WTC11 (cell line): ENCODE measurements around the gene DCP1B. TPM values are rescaled to one million over a fixed set of nuclear protein-coding genes. Genes with fewer than 3 reads are reported as not detected.

Experiments
- ATAC-seq: fragments of 200-7000 bp; cut with Tn5 transposase; 2 replicates; pipeline ENCODE4 v1.10.0; 2021; ENCODE audit warnings: mild to moderate bottlenecking, moderate library complexity
- CTCF ChIA-PET: fragments of 300-600 bp; sonication (Branson Sonifier 250); formaldehyde crosslinking; loops from one replicate; lab custom pipeline; 2021; ENCODE audit warnings: antibody characterized with exemption; lab: Charles Lee
- POLR2A ChIA-PET: fragments of 350-600 bp; sonication (Branson Sonifier 250); formaldehyde crosslinking; loops from one replicate; lab custom pipeline; 2021; ENCODE audit warnings: antibody characterized with exemption; lab: Charles Lee
- DNase-seq: peaks from one replicate; pipeline ENCODE4 v3.0.0; 2021; ENCODE audit warnings: low spot score
- H3K27ac Mint-ChIP-seq: 2 replicates; pipeline ENCODE4 v1.8.0; 2021; ENCODE audit warnings: mixed read lengths
- H3K27me3 Mint-ChIP-seq: 2 replicates; pipeline ENCODE4 v1.8.0; 2021; ENCODE audit warnings: low read depth, mild to moderate bottlenecking, moderate library complexity, mixed read lengths
- H3K36me3 Mint-ChIP-seq: 2 replicates; pipeline ENCODE4 v1.8.0; 2021; ENCODE audit warnings: mixed read lengths
- H3K4me1 Mint-ChIP-seq: 2 replicates; pipeline ENCODE4 v1.8.0; 2022; ENCODE audit warnings: mixed read lengths
- H3K4me3 Mint-ChIP-seq: 2 replicates; pipeline ENCODE4 v1.8.0; 2021; ENCODE audit warnings: mild to moderate bottlenecking, moderate library complexity, mixed read lengths
- H3K9me3 Mint-ChIP-seq: 2 replicates; pipeline ENCODE4 v1.8.0; 2021; ENCODE audit warnings: mixed read lengths
- CDX4 ChIP-seq: fragments of 250-450 bp; sonication (Bioruptor Pico); IDR thresholded peaks from 2 replicates; pipeline ENCODE4 v1.9.0; 2021; ENCODE audit warnings: moderate library complexity, mild to moderate bottlenecking, inconsistent platforms, borderline replicate concordance
- E2F5 ChIP-seq: sonication (generic); formaldehyde crosslinking; IDR thresholded peaks from 2 replicates; pipeline ENCODE4 v1.8.1; 2022; ENCODE audit warnings: mild to moderate bottlenecking, moderate library complexity, missing genetic modification reagents
- ELF4 ChIP-seq: sonication (generic); formaldehyde crosslinking; IDR thresholded peaks from 2 replicates; pipeline ENCODE4 v1.8.1; 2022; ENCODE audit warnings: low read depth, mild to moderate bottlenecking, moderate library complexity, missing genetic modification reagents
- ETV6 ChIP-seq: sonication (generic); formaldehyde crosslinking; IDR thresholded peaks from 2 replicates; pipeline ENCODE4 v1.8.1; 2022; ENCODE audit warnings: mild to moderate bottlenecking, missing genetic modification reagents
- FOXP1 ChIP-seq: sonication (generic); formaldehyde crosslinking; IDR thresholded peaks from 2 replicates; pipeline ENCODE4 v1.8.0; 2022; ENCODE audit warnings: missing genetic modification reagents, mild to moderate bottlenecking, moderate library complexity, borderline replicate concordance
- FOXP4 ChIP-seq: sonication (generic); formaldehyde crosslinking; IDR thresholded peaks from 2 replicates; pipeline ENCODE4 v1.8.0; 2022; ENCODE audit warnings: mild to moderate bottlenecking, missing genetic modification reagents
- GRHL2 ChIP-seq: fragments of 250-450 bp; sonication (Bioruptor Pico); IDR thresholded peaks from 2 replicates; pipeline ENCODE4 v1.8.0; 2022; ENCODE audit warnings: mild to moderate bottlenecking, moderate library complexity; ENCODE audit not compliant: insufficient replicate concordance, severe bottlenecking
- IRF2 ChIP-seq: sonication (generic); formaldehyde crosslinking; IDR thresholded peaks from 2 replicates; pipeline ENCODE4 v1.8.0; 2022; ENCODE audit warnings: low read depth, missing genetic modification reagents, borderline replicate concordance
- KAT7 ChIP-seq: sonication (generic); formaldehyde crosslinking; IDR thresholded peaks from 2 replicates; pipeline ENCODE4 v1.8.1; 2023; ENCODE audit warnings: missing genetic modification reagents, mild to moderate bottlenecking, borderline replicate concordance
- MAX ChIP-seq: sonication (generic); formaldehyde crosslinking; IDR thresholded peaks from 2 replicates; pipeline ENCODE4 v1.8.0; 2022; ENCODE audit warnings: mild to moderate bottlenecking, missing genetic modification reagents
- NFYB ChIP-seq: sonication (generic); formaldehyde crosslinking; conservative IDR thresholded peaks from 2 replicates; pipeline ENCODE4 v1.8.0; 2022; ENCODE audit warnings: low read depth, missing genetic modification reagents
- PREB ChIP-seq: sonication (generic); formaldehyde crosslinking; IDR thresholded peaks from 2 replicates; pipeline ENCODE4 v1.8.1; 2022; ENCODE audit warnings: mild to moderate bottlenecking, missing genetic modification reagents, moderate library complexity, borderline replicate concordance
- TEAD4 ChIP-seq: sonication (generic); formaldehyde crosslinking; IDR thresholded peaks from 2 replicates; pipeline ENCODE4 v1.8.0; 2022; ENCODE audit warnings: mild to moderate bottlenecking, missing genetic modification reagents
- ZNF121 ChIP-seq: sonication (generic); formaldehyde crosslinking; IDR thresholded peaks from 2 replicates; pipeline ENCODE4 v1.8.0; 2023; ENCODE audit warnings: missing genetic modification reagents
- ZNF263 ChIP-seq: sonication (generic); formaldehyde crosslinking; IDR thresholded peaks from 2 replicates; pipeline ENCODE4 v1.8.1; 2022; ENCODE audit warnings: low read depth, mild to moderate bottlenecking, moderate library complexity, missing genetic modification reagents
- ZNF281 ChIP-seq: sonication (generic); formaldehyde crosslinking; IDR thresholded peaks from 2 replicates; pipeline ENCODE4 v1.8.0; 2023; ENCODE audit warnings: mild to moderate bottlenecking, missing genetic modification reagents
- ZNF512 ChIP-seq: sonication (generic); formaldehyde crosslinking; IDR thresholded peaks from 2 replicates; pipeline ENCODE4 v1.8.1; 2022; ENCODE audit warnings: missing genetic modification reagents, borderline replicate concordance
- total RNA-seq: library from RNA; stranded (reverse); gene quantifications from 3 replicates; pipeline ENCODE4 v1.2.3, GENCODE V29; 2021

Gene DCP1B
- total RNA-seq, 1 experiment from 2014 or later, result 25.1 TPM

GRCh38 chr12:1920436-1920835, 83.8 kb downstream of the DCP1B start:
- TF ChIP-seq PREB (CRISPR knock-in tag) (no peak), IRF2 (no peak)
- TF ChIP-seq, all 79 proteins: peak for 0
- no peak overlapping the region for H3K4me3 Mint-ChIP-seq
- H3K4me1 Mint-ChIP-seq, result peaks cover 12% of the 10 kb centered on the region
- H3K27me3 Mint-ChIP-seq, result 0 out of 2 replicates have a peak, but pooled peaks cover 2% of the 10 kb centered on the region
- no peaks in the 10 kb centered on the region for H3K9me3 Mint-ChIP-seq
- no peaks in the 10 kb centered on the region for H3K36me3 Mint-ChIP-seq
- H3K27ac Mint-ChIP-seq, result no peak overlapping the region
- ATAC-seq (no peak), DNase-seq (no peak)
- ChIA-PET POLR2A (no interaction called here), CTCF (interaction anchor here (1.8 to 3.1 kb wide), 2 partner anchors 13 to 19 kb away, joined by 4 to 14 read pairs; no protein-coding TSS in a partner anchor)

- Mint-ChIP-seq H3K9me3 (no peaks in the 10 kb centered on the region), H3K4me1 (peaks cover 12% of the 10 kb centered on the region)
- no peak for ATAC-seq
These were observed 84.5 kb downstream of the DCP1B start for GRCh38 chr12:1919763-1920162.

GRCh38 chr12:1919284-1919683, 85.0 kb downstream of the DCP1B start:
- ChIA-PET POLR2A (no interaction called here), CTCF (interaction anchor here (0.9 to 1.8 kb wide), 2 partner anchors 21 to 285 kb away, joined by 3 to 18 read pairs; no protein-coding TSS in a partner anchor)
- TF ChIP-seq ELF4 (CRISPR knock-in tag) (no peak), ZNF121 (CRISPR knock-in tag) (no peak)
- TF ChIP-seq, all 79 proteins: peak for 0
- Mint-ChIP-seq H3K9me3 (no peaks in the 10 kb centered on the region), H3K4me3 (no peak overlapping the region), H3K4me1 (peaks cover 12% of the 10 kb centered on the region), H3K27me3 (no peaks in the 10 kb centered on the region), H3K36me3 (no peaks in the 10 kb centered on the region), H3K27ac (no peak overlapping the region)
- DNase-seq (no peak), ATAC-seq (no peak)

More at GRCh38 chr12:1919763-1920162, 84.5 kb downstream of the DCP1B start:
- no peak for DNase-seq
- TF ChIP-seq FOXP4 (CRISPR knock-in tag), result no peak
- TF ChIP-seq FOXP1 (CRISPR knock-in tag), result no peak
- no peak for TF ChIP-seq NFYB (CRISPR knock-in tag)
- no peak for TF ChIP-seq ETV6 (CRISPR knock-in tag)
- Mint-ChIP-seq H3K27me3 (0 out of 2 replicates have a peak, but pooled peaks cover 2% of the 10 kb centered on the region), H3K27ac (no peak overlapping the region), H3K36me3 (no peaks in the 10 kb centered on the region), H3K4me3 (no peak overlapping the region)
- ChIA-PET CTCF (interaction anchor here (3.1 kb wide), 1 partner anchor 20 kb away, joined by 14 read pairs; no protein-coding TSS in a partner anchor), POLR2A (no interaction called here)

GRCh38 chr12:1918884-1919236, 85.4 kb downstream of the DCP1B start:
- no peaks in the 10 kb centered on the region for H3K36me3 Mint-ChIP-seq
- no peaks in the 10 kb centered on the region for H3K27me3 Mint-ChIP-seq
- ChIA-PET CTCF (interaction anchor here (0.9 to 1.8 kb wide), 4 partner anchors 21 to 285 kb away, joined by 3 to 18 read pairs (median 3); no protein-coding TSS in a partner anchor), POLR2A (no interaction called here)
- no peaks in the 10 kb centered on the region for H3K9me3 Mint-ChIP-seq
- no peak overlapping the region for H3K4me3 Mint-ChIP-seq
- peaks cover 15% of the 10 kb centered on the region for H3K4me1 Mint-ChIP-seq
- DNase-seq (no peak), ATAC-seq (no peak)
- H3K27ac Mint-ChIP-seq, result no peak overlapping the region
- TF ChIP-seq ZNF281 (CRISPR knock-in tag), result no peak
- no peak for TF ChIP-seq GRHL2
- no peak for TF ChIP-seq PREB (CRISPR knock-in tag)
- TF ChIP-seq TEAD4 (CRISPR knock-in tag), result no peak
- no peak for TF ChIP-seq KAT7 (CRISPR knock-in tag)
- TF ChIP-seq CDX4 (CRISPR knock-in tag), result no peak
- TF ChIP-seq ZNF512 (CRISPR knock-in tag), result no peak
- TF ChIP-seq MAX (CRISPR knock-in tag), result no peak
- no peak for TF ChIP-seq ZNF263 (CRISPR knock-in tag)
- TF ChIP-seq E2F5 (CRISPR knock-in tag), result no peak
